A172 (cell line): ENCODE results near the gene BMAL2. TPM values are rescaled to one million over a fixed set of nuclear protein-coding genes. Genes with fewer than 3 reads are reported as not detected.

Experiments
- DNase-seq: peaks from one replicate; pipeline ENCODE4 v3.0.0-alpha.2; 2015; ENCODE audit warnings: low spot score
- total RNA-seq: library from RNA; depleted of rRNA; stranded (reverse); fragments of >200 nt; shearing (Covaris generic); gene quantifications from 2 replicates; pipeline ENCODE4 v1.2.3, GENCODE V29; 2014; rRNA removed

Gene BMAL2
- total RNA-seq, 1 experiment from 2014 or later: 50.3 TPM

DNA sequence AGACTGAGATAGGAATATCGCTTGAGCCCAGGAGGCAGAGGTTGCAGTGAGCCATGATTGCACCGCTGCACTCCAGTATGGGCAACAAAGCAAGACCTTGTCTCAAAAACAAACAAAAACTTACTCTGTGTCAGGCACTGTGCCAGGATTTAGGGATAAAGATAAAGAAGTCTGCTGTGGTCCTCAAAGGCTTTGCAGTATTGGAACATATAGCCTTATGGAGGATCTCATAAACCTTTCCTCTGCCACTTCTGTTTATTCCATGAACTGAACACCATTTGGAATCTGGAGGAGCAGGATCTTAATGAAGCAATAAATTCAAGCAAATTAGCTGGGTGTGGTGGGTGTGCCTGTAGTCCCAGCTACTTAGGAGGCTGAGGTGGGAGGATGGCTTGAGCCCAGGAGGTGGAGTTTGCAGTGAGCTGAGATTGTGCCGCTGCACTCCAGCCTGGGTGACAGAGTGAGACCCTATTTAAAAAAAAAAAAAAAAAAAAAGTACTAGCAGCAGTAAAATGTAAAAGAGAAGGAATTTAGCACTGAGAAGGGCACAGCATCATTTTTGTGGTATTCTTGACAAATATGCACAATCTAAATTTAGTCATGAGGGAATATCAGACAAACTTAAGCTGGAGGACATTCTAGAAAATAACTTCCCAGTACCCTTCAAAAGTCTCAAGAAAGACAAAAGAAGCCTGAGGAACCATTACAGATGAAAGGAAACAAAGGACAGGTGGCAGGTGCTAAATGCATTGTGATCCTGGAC is 27.1 kb downstream of the BMAL2 start:
- no peak for DNase-seq

DNA sequence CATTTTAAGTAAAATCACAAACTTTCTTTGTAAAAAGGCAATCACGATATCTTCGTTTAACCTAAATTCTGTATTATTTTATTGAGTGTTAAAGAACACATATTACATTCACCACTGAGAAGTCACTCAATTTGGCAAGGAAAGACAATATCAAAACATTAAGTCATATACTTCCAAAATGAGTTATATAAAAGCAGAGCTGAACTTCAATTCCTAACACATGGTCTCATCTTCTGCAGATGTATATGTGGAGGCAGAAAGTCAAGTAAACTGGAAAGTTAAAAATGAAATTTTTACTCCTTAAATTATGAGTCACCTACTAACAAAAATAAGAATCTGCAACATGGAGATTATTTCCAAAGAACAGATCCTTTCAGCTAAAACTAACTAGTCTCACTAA is 28.7 kb downstream of the BMAL2 start:
- DNase-seq: no peak

DNA sequence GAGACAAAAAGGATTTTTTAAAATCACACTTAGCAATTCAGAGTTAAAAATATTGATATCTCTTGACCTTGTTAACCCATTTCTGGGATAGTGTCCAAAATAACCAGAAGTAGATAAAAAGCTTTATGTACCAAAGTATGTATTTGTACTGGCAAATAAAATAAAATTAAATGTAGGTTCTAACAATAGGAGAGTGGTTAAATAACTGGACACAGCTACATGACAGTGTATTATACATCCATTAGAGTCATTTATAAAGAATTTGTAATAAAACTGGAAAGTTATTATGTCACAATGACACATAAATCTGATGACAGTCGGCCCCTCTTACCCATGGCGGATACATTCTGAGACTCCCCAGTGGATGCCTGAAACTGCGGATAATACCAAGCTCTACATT is 34.0 kb downstream of the BMAL2 start:
- peak; percentile 34 for DNase-seq

DNA sequence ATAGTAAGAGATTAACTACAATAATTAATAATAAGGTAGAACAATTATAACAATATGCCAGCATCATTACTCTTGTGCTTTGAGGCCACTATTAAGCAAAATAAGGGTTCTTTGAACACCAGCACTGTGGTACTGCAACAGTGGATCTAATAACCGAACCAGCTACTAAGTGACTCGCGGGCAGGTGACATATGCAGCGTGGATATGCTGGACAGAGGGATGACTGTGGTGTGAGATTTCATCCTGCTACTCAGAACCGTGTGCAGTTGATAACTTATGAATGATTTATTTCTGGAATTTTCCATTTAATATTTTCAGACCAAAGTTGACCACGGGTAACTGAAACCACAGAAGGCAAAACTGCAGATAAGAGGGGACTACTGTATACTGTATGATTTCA is 34.4 kb downstream of the BMAL2 start:
- peak; percentile 37 for DNase-seq

DNA sequence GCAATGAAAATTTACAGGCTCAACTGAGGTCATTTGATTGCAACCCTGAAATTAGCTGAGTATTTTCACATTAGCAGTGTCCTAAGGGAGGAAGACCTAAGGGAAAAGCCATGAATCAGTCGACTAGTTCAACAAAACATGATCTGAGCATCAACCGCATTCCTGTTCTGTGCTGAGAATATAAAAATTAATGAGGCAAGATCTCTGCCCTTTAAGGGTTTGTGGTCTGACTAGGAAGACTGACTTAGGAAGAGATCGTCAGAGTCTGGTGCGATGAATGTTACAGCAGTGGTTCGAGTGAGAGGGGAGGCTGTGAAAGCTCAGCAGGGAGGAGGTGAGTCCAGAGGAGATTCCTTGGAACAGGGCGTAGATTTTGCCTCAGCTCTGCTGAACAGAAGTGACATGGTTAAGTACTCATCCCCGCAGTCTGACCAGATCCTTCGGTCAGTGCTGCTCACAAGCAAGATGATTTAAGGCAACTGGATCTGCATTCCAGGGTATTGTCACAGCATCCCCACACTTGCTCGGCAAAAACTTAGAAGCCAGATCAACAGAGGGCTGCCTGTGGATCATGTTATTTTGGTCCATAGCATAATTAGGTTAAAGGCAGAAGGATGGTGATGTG is 49.6 kb downstream of the BMAL2 start:
- DNase-seq: peak; percentile 36

Other genes with a start within 250 kb of the BMAL2 start
- gene STK38L, start 88.5 kb upstream of the BMAL2 start, total RNA-seq: 30.7 and 34.8 TPM in 2 replicates
- gene SMCO2, start 113.9 kb downstream of the BMAL2 start, total RNA-seq: not detected in 2 replicates
- gene PPFIBP1, start 191.4 kb downstream of the BMAL2 start, total RNA-seq: 43.2 and 82.3 TPM in 2 replicates